HG03108 (cell line): ENCODE measurements around the gene ZNF599.
A peak's percentile ranks its signal among the peaks of the same experiment; 100 is the strongest.

Source experiments
- ATAC-seq: cut with Tn5 transposase; IDR thresholded peaks from one replicate; pipeline ENCODE4 v1.9.1; 2021; ENCODE audit warnings: moderate library complexity; ENCODE audit not compliant: unreplicated experiment

ZNF599 gene

GRCh38 chr19:34744896-34745690 lies 27.9 kb downstream of the ZNF599 start:
- no peak for ATAC-seq

GRCh38 chr19:34734537-34735103 lies 38.4 kb downstream of the ZNF599 start:
- no peak for ATAC-seq

GRCh38 chr19:34733746-34734536 lies 39.1 kb downstream of the ZNF599 start, which contains the start of gene ZNF181:
Gene ZNF181, plus strand, starts transcription at chr19:34734243. Its CDS starts 795 bp downstream, at chr19:34735038.
- peak; percentile 79 for ATAC-seq

GRCh38 chr19:34733266-34733745 lies 39.7 kb downstream of the ZNF599 start:
- peak; percentile 5 for ATAC-seq

- no peak for ATAC-seq
Observed at GRCh38 chr19:34732612-34733211, 40.3 kb downstream of the ZNF599 start.

- no peak for ATAC-seq
Observed at GRCh38 chr19:34731964-34732363, 41.1 kb downstream of the ZNF599 start.

GRCh38 chr19:34731019-34731829 lies 41.8 kb downstream of the ZNF599 start:
- no peak for ATAC-seq

- no peak for ATAC-seq
Observed at GRCh38 chr19:34725400-34725799, 47.6 kb downstream of the ZNF599 start.

GRCh38 chr19:34722353-34722752 lies 50.7 kb downstream of the ZNF599 start:
- ATAC-seq: no peak

- no peak for ATAC-seq
Observed at GRCh38 chr19:34715357-34715756, 57.7 kb downstream of the ZNF599 start.

GRCh38 chr19:34713262-34713637 lies 59.8 kb downstream of the ZNF599 start:
- ATAC-seq: no peak

- no peak for ATAC-seq
Observed at GRCh38 chr19:34712395-34713261, 60.4 kb downstream of the ZNF599 start.

- no peak for ATAC-seq
Observed at GRCh38 chr19:34711890-34712289, 61.1 kb downstream of the ZNF599 start.
